ENCODE measurements around the gene AP4S1.
"Not testable (repeated sequence)": the region's sequence is repeated elsewhere in the genome, so short reads cannot be mapped to it uniquely, and the experiment has no call there.

- TF ChIP-seq CTCF (IDR thresholded peaks at IDR 0.05; ENCODE audit: borderline replicate concordance, extremely low read depth, low read length, poor library complexity, severe bottlenecking); EZH2 (IDR thresholded peaks at IDR 0.05; ENCODE audit: borderline replicate concordance, low read depth, low read length, severe bottlenecking): not testable (repeated sequence)
These were observed 21.4 kb upstream of the AP4S1 start for GRCh38 chr14:31004007-31004406.
